ENCODE measurements around the gene TET3. TPM values are rescaled to one million over a fixed set of nuclear protein-coding genes. Genes with fewer than 3 reads are reported as not detected.
A peak's percentile ranks its signal among the peaks of the same experiment; 100 is the strongest.

TET3 gene
- total and polyA plus RNA-seq, 2 experiments from 2014 or later: 3.6 to 19.9 TPM

DNA sequence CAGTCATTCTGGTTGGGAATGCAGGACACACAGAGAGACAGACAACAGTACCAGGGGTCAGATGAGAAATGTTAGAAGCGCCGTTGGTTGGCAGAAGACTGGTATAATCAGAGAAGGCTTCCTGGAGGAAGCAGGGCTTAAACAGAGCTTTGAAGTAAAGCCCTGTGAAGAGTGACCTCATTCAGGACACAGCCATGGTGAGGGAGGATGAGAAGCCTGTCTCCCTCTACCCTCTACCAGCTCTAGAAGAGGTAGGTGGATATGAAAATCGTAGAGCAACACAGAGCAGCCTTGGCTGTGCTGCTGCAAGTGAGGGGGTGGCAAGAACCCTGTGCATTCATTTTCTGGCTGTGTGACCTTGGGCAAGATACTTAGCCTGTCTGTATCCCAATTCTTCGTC, 14.2 kb downstream of the TET3 start (continued):
- TF ChIP-seq, protein P1, sequence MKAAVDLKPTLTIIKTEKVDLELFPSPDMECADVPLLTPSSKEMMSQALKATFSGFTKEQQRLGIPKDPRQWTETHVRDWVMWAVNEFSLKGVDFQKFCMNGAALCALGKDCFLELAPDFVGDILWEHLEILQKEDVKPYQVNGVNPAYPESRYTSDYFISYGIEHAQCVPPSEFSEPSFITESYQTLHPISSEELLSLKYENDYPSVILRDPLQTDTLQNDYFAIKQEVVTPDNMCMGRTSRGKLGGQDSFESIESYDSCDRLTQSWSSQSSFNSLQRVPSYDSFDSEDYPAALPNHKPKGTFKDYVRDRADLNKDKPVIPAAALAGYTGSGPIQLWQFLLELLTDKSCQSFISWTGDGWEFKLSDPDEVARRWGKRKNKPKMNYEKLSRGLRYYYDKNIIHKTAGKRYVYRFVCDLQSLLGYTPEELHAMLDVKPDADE (IDR thresholded peaks at IDR 0.05): no peak
- TF ChIP-seq ZNF331 (CRISPR knock-in tag; IDR thresholded peaks at IDR 0.05; ENCODE audit: low read depth) (no peak), STAT1 (IDR thresholded peaks at IDR 0.05; ENCODE audit: unreplicated experiment) (no peak)

DNA sequence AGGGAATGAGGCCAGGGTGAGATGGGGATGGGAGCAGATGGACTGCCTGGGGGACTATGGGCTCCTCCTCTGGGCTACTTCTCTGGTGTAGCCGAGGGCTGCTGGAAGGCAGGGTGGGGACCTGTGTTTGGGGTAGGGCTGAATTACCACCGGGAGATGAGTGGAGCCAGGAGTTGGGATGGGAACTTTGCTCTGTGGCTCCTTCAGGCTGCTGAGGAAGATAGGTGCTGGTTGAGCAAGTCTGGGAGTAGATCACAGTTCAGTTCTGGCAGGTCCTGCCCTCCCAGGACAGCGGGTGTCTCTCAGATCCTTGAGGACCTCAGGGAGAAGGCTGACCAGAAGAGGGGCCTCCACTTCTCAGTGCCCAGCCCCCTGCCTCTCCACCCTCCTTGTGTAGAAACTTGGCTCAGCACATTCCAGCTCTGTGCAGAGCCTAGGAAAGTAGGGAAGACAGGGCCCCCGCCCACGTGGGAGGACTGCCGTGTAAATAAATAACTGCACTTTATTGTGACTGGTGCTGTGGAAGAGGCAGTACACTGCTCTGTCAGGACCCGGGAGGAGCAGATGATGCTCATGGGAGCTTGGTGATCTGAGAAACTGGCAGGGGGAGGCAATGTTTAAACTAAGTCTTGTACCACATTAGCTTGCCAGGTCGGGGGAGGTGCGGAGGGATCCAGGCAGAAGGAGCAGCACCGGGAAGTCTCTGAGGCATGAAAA, 15.3 kb downstream of the TET3 start:
- no peaks in the 10 kb centered on the region for H3K9me3 Mint-ChIP-seq
- peaks cover 51% of the 10 kb centered on the region for H3K4me1 ChIP-seq (ENCODE audit: insufficient read depth)
- no peaks in the 10 kb centered on the region; the same call in 1 of the 2 replicates for H3K36me3 ChIP-seq (ENCODE audit: insufficient read depth)
- H3F3A ChIP-seq (replicated peaks; ENCODE audit: low read depth): no peaks in the 10 kb centered on the region
- H3K27me3 ChIP-seq (ENCODE audit: insufficient read depth): no peaks in the 10 kb centered on the region
- H3K4me1 Mint-ChIP-seq: peaks cover 72% of the 10 kb centered on the region
- DNase-seq (ENCODE audit: low spot score) (peak; percentile 32), ATAC-seq (no peak)
- H3K27ac ChIP-seq (ENCODE audit: low read depth): no peak overlapping the region
- no peaks in the 10 kb centered on the region for H3K9me2 ChIP-seq (ENCODE audit: insufficient read depth)
- H3K79me2 ChIP-seq (replicated peaks; ENCODE audit: insufficient read depth): peaks cover 72% of the 10 kb centered on the region
- peak overlapping the region; percentile 20; the same call in 1 of the 2 replicates for H3K4me3 ChIP-seq
- H3K27ac Mint-ChIP-seq: 0 out of 2 replicates have a peak overlapping the region, but pooled peaks have one; percentile 14
- no peaks in the 10 kb centered on the region; the same call in 2 of the 3 replicates for H3K36me3 Mint-ChIP-seq (ENCODE audit: low read depth)
- no peak overlapping the region for H2AFZ ChIP-seq
- peaks cover 21% of the 10 kb centered on the region for H3K27me3 Mint-ChIP-seq (ENCODE audit: insufficient read depth, low read depth, poor library complexity)
- peaks cover 33% of the 10 kb centered on the region for H4K20me1 ChIP-seq (replicated peaks; ENCODE audit: insufficient read depth)
- peak overlapping the region; percentile 20; the same call in 1 of the 3 replicates for H3K4me3 Mint-ChIP-seq
- peak overlapping the region; percentile 55 for H3K4me2 ChIP-seq
- TF ChIP-seq EZH2 (IDR thresholded peaks at IDR 0.05; ENCODE audit: low read depth, unreplicated experiment) (no peak), JUNB (IDR thresholded peaks at IDR 0.05; ENCODE audit: unreplicated experiment) (no peak), CREB1 (CRISPR knock-in tag; IDR thresholded peaks at IDR 0.05; ENCODE audit: low read depth) (no peak), ZNF331 (CRISPR knock-in tag; IDR thresholded peaks at IDR 0.05; ENCODE audit: low read depth) (no peak), ZNF114 (CRISPR knock-in tag; IDR thresholded peaks at IDR 0.05) (no peak), EZH2phosphoT487 (IDR thresholded peaks at IDR 0.05; ENCODE audit: unreplicated experiment) (no peak), POLR2AphosphoS5 (IDR thresholded peaks at IDR 0.05; ENCODE audit: low read depth) (no peak), STAT1 (IDR thresholded peaks at IDR 0.05; ENCODE audit: unreplicated experiment) (no peak)
- TF ChIP-seq, protein P2, sequence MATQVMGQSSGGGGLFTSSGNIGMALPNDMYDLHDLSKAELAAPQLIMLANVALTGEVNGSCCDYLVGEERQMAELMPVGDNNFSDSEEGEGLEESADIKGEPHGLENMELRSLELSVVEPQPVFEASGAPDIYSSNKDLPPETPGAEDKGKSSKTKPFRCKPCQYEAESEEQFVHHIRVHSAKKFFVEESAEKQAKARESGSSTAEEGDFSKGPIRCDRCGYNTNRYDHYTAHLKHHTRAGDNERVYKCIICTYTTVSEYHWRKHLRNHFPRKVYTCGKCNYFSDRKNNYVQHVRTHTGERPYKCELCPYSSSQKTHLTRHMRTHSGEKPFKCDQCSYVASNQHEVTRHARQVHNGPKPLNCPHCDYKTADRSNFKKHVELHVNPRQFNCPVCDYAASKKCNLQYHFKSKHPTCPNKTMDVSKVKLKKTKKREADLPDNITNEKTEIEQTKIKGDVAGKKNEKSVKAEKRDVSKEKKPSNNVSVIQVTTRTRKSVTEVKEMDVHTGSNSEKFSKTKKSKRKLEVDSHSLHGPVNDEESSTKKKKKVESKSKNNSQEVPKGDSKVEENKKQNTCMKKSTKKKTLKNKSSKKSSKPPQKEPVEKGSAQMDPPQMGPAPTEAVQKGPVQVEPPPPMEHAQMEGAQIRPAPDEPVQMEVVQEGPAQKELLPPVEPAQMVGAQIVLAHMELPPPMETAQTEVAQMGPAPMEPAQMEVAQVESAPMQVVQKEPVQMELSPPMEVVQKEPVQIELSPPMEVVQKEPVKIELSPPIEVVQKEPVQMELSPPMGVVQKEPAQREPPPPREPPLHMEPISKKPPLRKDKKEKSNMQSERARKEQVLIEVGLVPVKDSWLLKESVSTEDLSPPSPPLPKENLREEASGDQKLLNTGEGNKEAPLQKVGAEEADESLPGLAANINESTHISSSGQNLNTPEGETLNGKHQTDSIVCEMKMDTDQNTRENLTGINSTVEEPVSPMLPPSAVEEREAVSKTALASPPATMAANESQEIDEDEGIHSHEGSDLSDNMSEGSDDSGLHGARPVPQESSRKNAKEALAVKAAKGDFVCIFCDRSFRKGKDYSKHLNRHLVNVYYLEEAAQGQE (IDR thresholded peaks at IDR 0.05; ENCODE audit: unreplicated experiment): no peak
- TF ChIP-seq, protein P1 (IDR thresholded peaks at IDR 0.05): no peak
- TF ChIP-seq, protein P3, sequence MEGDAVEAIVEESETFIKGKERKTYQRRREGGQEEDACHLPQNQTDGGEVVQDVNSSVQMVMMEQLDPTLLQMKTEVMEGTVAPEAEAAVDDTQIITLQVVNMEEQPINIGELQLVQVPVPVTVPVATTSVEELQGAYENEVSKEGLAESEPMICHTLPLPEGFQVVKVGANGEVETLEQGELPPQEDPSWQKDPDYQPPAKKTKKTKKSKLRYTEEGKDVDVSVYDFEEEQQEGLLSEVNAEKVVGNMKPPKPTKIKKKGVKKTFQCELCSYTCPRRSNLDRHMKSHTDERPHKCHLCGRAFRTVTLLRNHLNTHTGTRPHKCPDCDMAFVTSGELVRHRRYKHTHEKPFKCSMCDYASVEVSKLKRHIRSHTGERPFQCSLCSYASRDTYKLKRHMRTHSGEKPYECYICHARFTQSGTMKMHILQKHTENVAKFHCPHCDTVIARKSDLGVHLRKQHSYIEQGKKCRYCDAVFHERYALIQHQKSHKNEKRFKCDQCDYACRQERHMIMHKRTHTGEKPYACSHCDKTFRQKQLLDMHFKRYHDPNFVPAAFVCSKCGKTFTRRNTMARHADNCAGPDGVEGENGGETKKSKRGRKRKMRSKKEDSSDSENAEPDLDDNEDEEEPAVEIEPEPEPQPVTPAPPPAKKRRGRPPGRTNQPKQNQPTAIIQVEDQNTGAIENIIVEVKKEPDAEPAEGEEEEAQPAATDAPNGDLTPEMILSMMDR (conservative IDR thresholded peaks at IDR 0.05; ENCODE audit: low read depth in 2 of 2): no peak
